Erythroblast (primary cell): ENCODE measurements around the gene PHETA2.
A peak's percentile ranks its signal among the peaks of the same experiment; 100 is the strongest.
"Not testable (repeated sequence)": the region's sequence is repeated elsewhere in the genome, so short reads cannot be mapped to it uniquely, and the experiment has no call there.

Experiments
- DNase-seq, 2 experiments: peaks; one replicate each; lab custom pipeline; 2025; lab: John Stamatoyannopoulos, UW
- GATA1 ChIP-seq: IDR thresholded peaks from 2 replicates; pipeline ENCODE4 v1.6.1; 2011; ENCODE audit warnings: low read depth, mild to moderate bottlenecking, control low read depth, low read length, moderate library complexity
- POLR2A ChIP-seq: IDR thresholded peaks from 2 replicates; pipeline ENCODE4 v1.6.1; 2011; ENCODE audit warnings: mild to moderate bottlenecking, low read length

PHETA2 gene

DNA sequence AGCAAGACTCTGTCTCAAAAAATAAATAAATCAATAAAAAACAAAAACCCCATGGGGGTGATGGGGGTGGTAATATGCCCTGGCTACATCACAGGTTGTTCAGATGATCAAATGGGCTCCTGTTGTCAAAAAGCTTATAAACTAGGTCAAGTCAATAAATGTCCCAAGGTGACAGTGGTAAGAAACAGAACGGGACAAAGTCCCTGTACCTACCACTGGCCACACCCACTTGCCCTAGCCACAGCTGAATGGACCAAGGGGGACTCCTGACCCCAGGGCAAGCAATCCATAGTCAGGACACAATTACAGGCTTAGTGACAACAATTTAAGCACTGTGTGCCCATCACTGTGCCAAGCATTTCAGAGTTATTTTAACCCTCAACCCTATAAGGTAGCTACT lies 9.4 kb upstream of the PHETA2 start:
- DNase-seq = no peak
- TF ChIP-seq POLR2A = no peak
- no peak for TF ChIP-seq GATA1

DNA sequence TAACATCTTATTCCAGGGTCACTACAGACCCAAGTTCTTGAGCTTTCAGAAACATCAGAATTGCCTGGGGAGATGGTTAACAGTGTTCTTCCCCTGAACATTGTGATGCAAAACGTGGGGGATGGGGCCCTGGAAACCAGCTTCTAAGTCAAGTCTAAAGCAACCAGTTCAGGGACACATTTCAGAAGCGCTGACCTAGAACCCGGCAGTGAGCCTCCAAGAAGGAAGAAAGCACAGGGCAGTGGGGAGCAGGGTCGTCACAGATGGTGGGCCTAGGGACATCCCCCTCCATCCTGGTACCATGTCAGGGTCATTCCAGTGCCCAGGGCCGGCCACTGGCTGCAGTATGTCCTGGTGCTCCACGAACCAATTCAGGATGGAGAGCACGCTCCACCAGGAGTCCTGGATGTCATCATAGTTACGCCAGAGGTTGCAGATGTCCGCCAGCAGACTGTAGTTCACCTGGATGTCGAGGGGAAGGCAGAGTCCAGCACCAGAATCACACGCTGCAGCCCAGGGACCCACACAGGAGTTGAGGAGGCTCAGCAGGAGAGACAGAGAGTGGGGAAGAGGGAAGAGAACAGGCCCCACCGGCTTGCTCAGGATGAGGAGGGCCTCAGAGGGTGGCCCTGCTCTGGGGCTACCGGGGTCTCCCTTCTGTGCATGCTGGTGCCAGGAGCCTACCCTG lies 8.5 kb upstream of the PHETA2 start:
- DNase-seq = no peak
- TF ChIP-seq POLR2A = no peak
- no peak for TF ChIP-seq GATA1

DNA sequence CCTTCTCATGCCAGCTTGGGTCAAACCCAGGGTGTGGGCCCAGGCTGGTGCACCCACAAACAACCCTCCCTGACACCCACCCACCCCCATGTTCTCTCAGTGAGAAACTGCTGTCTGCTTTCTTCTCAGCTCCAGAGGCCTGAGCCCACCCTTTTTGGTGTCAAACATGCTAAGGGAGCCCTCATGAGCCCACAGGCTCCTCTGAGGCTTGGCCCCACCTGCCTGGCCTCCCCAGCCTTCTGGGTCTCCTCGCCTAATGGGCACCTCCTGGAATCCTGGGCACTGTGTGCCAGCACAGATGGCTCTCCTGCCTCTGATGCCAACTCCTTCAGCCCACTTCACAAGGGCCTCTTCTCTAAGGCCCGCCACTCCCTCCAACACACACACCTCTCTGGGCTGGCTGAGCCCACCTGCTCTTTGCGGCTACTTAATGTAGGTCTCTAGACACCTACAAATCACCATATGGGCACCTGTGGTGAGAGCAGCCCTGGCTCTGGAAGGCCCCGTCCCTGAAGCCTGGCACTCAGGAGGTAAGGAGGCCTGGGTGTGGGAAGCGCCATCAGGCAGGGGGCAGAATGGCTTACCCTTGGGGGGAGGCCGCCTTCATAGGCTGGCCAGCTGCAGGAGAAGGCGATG lies 7.8 kb upstream of the PHETA2 start:
- no peak for DNase-seq
- TF ChIP-seq POLR2A (no peak), GATA1 (no peak)

DNA sequence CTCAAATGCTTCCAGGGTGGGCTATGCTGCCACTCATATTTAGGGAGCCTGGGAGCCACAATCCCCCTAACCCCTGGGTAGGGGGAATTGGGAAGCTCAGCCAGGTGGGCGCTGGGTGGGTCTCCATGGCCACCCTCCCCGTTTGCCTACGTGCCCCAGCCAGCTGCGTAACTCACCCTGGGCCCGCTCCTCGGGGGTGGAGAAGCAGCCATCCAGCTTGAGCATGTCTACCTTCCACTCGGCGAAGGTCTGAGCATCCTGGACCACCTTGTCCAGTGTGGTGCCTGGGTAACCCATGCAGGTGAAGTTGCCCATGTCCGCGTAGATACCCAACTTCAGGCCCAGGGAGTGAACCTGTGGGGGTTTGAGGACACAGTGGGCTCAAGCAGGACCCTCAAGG lies 7.1 kb upstream of the PHETA2 start:
- DNase-seq = no peak
- TF ChIP-seq GATA1 (no peak), POLR2A (no peak)

DNA sequence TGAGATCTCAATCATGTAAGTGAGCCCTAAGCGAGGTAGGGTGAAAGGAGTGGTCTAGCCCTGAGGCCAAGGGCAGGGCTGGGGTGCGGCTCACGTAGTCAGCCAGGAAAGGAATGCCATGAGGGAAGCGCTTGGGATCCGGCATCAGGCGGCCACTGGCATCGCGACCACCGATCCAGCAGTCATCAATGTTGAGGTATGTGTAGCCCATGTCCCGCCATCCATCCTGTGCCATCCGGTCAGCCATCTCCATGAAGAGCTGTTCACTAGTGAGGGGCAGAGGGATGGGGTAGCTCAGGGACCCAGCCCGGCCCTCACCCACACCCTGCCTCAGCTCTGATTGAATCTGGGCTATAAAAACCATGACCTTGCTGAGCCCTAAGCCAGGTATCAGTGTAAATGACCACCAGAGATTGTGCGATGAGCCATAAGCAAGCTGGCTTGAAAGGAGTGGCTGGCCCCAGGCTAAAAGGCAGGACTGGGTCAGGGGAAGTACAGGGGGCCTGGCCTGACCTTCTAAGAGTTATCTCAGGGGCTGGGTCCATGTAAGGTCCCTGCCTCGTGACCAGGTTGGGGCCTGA lies 6.3 kb upstream of the PHETA2 start:
- no peak for DNase-seq
- TF ChIP-seq GATA1 (no peak), POLR2A (no peak)

DNA sequence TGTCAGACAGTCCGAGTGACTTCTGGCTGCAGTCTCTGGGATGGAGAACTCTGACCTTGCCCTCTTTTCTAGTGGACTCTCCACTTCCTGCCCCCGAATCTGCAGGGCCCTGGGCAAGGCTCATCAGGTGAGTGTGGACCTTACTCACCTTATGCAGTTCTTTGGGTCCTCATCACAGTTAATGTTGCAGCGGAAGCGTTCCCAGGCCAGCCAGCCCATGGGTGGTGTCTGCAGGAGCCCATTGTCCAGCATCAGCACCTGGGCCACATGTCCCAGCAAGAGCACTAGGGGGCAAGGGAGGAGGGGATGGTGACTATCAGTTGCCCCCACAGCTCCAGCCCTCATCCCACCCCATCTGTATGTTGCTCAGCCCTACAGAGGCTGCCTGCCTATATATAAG lies 5.8 kb upstream of the PHETA2 start:
- DNase-seq = no peak
- TF ChIP-seq POLR2A (no peak), GATA1 (no peak)

DNA sequence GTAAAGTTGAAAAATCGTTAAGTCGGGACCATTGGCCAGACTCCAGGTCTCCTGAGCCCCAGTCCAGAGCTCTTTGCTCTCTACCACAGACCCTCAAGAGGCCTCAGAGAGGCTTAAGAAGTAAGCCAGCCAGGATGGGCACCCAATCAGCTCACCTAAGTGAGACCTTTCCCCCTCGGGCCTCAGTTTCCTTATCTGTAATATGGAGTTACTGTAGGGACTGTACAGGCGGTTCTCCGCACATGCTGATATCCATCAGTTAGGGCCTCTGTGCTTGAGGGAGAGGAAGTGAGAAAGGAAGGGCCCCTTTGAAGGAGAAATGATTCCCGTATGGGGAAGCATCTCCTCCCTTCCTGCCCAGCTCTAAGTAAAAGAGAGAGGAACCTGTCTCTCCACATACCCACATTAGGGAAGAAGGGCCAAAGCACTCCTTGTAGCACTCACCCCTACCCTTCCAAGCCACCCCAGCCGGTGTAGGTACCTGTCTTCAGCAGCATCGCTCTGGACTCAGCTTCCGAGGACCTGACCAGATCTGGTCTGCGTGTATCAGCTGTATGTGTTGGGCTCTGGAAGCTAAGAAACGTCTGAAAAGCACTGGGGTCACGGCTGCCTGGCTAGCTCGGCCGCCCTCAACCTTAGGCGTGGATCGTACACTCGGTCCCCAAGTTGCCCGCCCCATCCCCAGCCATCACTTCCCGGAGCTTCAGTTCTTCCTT lies 4.1 kb upstream of the PHETA2 start:
- no peak for TF ChIP-seq GATA1
- TF ChIP-seq POLR2A = no peak

DNA sequence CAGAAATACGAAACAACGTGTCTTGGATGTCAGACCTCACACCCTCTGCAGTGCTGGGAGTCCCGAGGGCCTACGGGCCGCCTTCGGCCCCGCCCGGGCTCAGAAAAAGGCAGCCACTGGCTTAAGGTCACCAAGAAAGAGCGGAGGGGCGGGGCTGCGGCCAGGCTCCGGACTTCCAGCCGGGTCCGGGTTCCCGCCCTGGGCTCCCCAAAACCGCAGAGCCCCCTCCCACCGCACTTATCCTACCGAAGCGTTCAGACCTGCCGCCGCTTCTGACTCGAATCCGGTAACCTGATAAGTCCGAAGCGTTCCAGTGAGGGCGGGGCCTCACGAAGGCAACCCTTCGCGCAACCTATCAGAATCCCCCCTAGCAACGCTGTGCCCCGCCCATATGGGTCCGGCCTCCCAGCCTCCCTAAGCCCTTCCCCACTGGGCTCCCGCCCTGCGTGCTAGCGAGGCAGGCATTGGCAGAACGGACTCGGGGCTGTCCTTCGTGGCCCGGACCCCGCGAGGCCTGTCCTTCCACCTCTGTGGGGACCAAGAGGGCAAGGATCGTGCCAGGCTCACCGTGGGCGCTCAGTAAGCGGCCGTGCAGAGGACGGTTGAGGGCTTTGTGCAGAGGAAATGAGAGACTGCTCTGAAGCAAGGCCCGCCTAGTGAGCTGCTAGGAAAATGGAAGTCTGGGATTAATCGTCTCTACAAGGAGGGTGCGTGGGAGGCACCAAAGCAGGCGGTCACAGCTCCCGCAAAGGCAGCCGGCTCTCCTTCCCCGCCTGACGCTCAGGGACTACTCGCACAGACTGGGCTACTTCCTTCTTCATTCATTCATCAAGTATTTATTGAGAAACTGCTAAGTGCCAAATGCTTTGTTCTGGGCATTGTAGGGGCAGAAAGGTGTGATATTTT lies 3.3 kb upstream of the PHETA2 start, which contains the start of gene NAGA:
NAGA (minus strand) TSS at position 296 of the 906 bp plus-strand sequence. CDS start 515 bp downstream, outside the sequence.
- DNase-seq = peak; percentile 96 to 97
- TF ChIP-seq POLR2A (peak; percentile 90), GATA1 (no peak)

More for the DNA sequence above, 4.1 kb upstream of the PHETA2 start:
- DNase-seq = peak; percentile 47 to 58

DNA sequence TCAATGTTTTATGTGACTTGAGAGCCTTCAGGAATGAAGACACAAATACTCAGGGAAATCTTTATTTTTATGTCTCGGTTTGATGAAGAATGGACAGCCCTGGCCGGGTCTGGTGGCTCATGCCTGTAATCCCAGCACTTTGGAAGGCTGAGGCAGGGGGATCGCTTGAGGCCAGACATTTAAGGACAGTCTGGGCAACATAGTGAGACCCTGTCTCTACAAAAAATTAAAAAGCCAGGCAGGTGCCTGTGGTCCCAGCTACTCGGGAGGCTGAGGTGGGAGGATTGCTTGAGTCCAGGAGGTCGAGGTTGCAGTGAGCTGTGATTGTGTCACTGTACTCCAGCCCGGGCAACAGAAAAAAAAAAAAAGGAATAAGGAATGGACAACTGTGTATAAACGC lies 2.5 kb upstream of the PHETA2 start:
- not testable (repeated sequence) for DNase-seq

DNA sequence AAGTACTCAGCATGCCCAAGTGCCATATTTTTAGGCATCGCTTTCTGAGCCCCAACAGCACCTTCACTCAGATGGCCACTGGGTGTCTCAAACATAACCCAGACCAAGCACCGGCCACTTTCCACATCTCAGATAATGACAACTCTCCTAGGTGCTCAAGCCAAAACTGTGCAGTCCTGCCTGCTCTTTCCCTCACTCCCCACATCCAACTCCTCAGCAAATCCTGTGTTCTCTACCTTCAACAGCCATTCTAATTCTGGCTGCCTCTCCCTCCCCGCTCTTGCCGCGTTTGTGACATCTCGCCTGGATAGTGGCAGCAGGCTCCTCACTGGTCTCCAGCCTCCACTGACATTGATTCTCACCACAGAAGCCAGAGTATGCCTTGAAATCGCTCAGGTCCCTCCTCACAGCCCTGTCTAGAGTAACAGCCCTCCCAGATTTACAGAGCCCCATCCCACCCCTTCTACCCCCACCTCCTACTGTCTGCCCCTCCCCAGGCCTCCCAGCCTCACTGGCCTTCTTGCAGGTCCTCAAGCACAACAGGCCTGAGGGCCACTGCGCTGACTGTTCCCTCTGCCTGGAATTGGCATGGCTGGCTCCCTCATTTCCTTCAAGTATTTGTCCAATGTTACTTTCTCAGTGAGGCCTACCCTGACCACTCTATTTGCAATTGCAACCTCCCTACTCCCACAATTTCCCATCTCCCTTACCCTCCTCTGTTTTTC lies 1.3 kb upstream of the PHETA2 start:
- TF ChIP-seq POLR2A = no peak
- TF ChIP-seq GATA1 = no peak
- DNase-seq = peak; percentile 26 to 42

DNA sequence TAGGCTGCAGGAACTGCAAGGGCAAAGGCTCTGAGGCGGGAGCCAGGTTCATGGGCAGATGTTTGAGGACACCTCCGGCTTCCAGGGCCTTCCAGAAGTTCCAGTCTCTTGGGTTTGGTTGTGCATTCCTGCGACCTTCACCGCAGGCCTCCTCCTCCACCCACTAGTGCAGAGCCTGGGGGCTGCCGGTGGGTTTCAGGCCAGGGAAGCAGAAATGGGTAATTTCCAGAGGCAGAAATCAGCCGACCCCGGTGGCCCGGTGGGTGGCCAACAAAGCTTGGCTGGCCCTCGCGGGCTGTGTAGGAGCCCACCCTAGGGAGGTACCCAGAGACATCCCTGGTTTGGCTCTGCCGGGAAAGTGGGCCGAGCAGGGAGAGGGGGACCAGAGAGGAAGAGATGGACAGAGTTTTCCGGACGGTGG lies 417 bp upstream of the PHETA2 start:
- TF ChIP-seq GATA1 (no peak), POLR2A (no peak)

DNA sequence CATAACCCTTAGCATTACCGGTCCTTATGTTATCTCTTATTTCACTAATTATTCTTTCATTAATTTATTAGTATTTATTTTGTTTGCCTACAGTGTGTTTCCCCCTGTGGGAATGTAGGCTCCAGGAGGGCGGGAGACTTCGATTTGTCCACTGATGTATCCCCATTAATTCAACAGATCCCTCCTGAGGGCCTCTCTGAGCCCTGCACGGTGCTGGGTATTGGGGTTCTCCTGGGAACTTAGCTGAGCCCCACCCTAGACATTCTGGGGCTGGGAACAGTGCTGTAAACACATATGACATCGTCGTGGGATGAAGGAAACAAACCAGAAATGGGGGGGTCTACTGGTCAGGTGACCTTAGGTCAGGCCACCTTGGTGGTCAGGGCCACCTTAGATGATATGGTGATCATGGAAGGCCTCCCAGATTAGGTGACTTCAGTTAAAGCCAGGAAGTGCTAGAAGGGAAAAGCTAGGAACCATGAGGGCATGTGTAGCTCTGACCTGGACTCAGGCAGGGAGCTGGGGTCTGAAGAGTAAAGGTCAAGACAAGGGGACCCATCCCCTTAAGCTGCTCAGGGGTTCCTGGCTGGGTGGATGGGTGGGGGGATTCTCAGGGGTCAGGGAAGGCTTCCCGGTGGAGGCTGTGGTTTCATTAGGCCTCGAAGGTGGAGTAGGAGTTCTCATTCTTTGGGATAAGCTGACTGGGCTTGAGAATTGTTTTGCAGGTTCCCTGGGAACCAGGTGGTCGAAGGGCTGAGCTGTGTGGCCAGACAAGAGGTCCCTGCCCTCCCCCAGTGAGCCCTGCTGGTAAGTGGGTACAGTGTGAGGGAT lies 1.0 kb downstream of the PHETA2 start:
- TF ChIP-seq POLR2A = no peak
- TF ChIP-seq GATA1 = no peak
- no peak for DNase-seq

More for the DNA sequence above, 417 bp upstream of the PHETA2 start:
- DNase-seq = no peak
